ENCODE measurements around the gene SPAG6. TPM values are rescaled to one million over a fixed set of nuclear protein-coding genes. Genes with fewer than 3 reads are reported as not detected.
"Not testable (repeated sequence)": the region's sequence is repeated elsewhere in the genome, so short reads cannot be mapped to it uniquely, and the experiment has no call there.

SPAG6 gene
- polyA plus RNA-seq (ENCODE audit: insufficient read length) = 6.5 TPM

GRCh38 chr10:22345301-22346095, at the start of gene SPAG6:
Gene SPAG6 (plus strand): TSS chr10:22345496. CDS start chr10:22345612, 116 bp downstream.
- no peak for DNase-seq

DNA sequence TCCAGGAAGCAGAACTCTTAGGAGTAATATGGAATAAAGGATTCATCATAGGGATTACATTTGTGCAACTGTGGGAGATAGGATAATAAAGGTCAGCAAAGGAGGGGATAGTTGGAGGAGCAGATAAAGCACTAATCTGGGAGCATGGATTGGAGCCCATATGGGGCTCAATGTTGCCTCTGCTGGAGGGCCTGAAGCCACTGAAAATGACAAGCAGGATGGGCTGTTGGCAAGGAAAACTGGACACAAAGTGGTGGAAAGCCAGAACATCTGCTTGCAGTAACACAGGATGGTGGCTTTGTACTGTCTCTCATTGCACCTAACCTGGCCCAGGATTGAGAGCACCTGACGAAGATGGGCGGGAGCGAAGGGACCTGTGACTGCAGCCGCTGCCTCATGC, 44.1 kb upstream of the SPAG6 start:
- no peak for DNase-seq

DNA sequence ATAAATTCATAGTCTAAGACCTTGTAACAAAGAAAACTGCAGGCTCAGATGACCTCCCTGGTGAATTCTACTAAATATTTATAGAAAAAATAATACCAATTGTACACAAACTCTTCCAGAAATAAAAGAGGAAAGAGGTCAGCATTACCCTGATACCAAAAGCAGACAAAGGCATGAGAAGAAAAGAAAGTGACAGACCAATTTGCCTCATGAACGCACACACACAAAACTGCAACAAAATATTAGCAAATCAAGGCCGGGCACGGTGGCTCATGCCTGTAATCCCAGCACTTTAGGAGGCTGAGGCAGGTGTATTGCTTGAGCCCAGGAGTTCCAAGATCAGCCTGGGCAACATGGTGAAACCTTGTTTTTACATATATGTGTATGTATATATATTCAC, 41.8 kb upstream of the SPAG6 start:
- DNase-seq = no peak

GRCh38 chr10:22305721-22306120, 39.6 kb upstream of the SPAG6 start:
- no peak for DNase-seq

- no peak for DNase-seq
These were observed 36.9 kb upstream of the SPAG6 start for GRCh38 chr10:22308390-22308789.

DNA sequence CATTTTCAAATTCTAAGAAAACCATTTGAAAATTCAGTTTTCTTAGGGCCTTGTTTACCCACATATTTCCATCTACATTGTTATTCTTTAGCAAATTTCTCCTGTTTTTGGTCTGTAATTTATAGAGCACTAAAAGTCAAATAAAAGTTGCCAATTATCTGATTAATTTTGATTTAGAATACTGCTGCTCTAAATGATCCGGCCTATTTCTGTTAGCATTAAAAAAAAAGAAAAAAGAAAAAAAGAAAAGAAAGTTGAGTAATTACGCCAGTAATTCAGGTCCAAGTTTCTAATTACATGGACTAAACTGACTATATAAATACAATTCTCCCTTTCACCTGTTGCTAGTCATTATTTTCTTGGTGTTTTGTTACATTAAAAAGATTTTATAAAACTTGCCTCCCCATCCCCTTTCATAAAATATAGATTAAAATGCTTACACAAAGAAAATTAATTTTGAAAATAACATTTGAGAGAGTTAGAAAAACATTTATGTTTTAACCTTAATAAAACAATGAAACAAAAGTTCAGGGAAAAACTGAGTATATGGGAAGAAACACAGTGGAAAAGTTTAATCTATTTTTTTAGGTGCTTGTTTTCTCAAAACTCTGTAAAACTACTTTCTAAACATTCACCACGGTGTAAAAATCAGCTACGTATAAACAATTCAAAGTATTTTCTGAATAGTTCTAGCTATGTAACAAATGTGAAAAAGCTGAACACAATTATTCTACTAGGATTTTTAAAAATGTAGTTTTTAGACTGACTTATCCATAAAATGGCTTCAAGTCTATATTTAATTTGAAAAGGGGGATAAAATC, 35.9 kb upstream of the SPAG6 start:
- DNase-seq = no peak

GRCh38 chr10:22310012-22310411, 35.3 kb upstream of the SPAG6 start:
- DNase-seq = not testable (repeated sequence)

DNA sequence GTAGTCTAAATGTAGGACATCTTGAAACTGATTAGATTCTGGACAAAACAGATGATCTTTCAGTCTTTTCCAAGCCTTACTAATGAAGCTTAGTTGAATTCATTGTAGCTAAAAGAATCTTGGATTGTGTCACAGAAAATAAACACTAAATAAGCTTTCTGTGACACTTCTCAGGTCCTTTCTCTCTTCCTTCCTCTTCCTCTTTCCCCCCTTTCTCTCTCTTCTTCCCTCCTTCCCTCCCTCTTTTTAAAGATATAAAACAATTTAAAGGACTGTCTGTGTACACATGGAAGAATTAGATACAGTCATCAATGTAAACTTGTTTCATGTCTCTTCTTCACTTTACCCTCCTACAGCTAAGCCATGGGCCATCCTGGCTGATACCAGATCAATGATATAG, 34.4 kb upstream of the SPAG6 start:
- DNase-seq = no peak

DNA sequence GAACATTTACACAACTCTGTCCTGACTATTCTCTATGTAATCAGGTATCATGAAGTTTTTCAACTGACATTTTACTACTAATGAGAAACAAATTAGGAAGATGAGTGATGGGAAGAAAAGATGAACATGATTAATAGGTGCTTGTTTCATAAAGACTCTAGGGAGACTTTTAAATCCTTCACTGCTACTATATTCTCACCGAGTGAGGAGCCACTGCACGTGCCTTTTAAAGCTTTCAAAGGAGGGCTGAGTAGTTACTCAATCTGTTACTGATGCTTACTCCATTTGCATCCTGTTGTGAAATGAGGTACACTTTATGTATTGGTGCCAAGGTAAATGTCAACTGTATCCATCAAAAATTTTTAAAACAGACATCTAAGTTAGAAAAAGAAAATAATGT, 30.4 kb upstream of the SPAG6 start:
- DNase-seq = no peak

DNA sequence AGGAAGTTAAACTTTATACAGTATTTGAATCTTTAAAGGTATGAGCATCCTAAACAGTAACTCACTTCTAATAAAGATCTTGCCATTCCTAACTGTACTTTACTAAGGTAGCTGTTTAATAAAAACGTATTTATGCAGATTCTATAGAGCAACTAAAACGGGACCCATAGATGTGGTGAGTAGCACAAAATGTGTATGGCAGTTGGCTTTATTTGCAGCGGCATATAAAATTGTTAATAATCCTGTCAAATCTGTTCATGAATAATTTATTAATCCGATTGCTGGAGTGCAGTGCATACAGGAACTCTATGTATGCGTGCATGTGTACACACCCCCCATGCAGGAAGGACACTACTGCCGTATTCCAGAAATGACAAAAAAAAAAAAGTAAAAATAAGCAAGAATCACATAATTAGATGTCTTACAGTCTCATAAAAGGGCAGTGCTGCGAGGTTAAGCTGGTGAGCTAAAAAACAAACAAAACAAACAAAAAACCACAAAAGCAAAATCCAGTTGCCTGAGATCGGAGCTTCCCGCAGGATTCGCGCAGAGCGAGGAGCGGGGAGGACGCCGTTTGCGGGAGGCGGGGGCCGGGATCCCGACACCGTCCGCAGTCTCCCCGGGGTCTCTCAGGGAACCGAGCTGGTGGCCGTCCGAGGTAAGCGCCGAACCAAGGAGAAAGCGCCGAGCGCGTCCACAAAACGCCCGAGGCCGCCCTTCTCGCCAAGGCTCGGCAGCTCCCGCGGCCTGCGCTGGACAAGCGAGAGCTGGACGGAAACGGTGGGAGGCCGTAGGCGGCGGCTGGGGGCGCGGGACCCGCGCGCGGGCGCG, 29.6 kb upstream of the SPAG6 start:
- DNase-seq = no peak

GRCh38 chr10:22316286-22317075, 28.8 kb upstream of the SPAG6 start, which contains the start of gene COMMD3:
Gene COMMD3 (plus strand): TSS chr10:22316388. CDS start chr10:22316418, 30 bp downstream.
- peak; percentile 96 for DNase-seq

- no peak for DNase-seq
These were observed 28.3 kb upstream of the SPAG6 start for GRCh38 chr10:22317076-22317370.

GRCh38 chr10:22317771-22318565, 27.3 kb upstream of the SPAG6 start:
- no peak for DNase-seq

- no peak for DNase-seq
These were observed 26.5 kb upstream of the SPAG6 start for GRCh38 chr10:22318772-22319171.

DNA sequence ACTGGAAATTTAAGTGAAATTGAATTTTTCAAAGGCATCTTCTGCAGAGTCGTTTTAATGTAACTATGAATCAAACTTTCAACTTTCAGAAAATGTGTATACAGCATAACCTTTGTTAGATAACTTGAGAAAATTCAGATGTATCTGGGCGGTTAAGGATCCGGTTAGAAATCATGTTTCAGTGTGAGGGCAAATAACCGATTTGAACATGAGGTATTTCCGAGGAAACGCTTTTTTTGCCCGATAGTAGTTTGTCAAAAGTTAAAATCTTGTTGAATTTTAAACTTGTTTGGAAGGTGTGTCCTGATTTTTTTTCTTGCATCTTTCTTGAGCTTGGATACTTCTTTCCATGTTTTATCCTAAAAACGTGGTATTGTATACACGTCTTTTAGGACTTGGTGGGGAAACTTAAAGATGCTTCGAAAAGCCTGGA, 25.7 kb upstream of the SPAG6 start:
- DNase-seq = no peak

- DNase-seq = no peak
These were observed 25.2 kb upstream of the SPAG6 start for GRCh38 chr10:22319980-22320558.

- DNase-seq = peak; percentile 85
These were observed 24.6 kb upstream of the SPAG6 start, which contains the start of gene BMI1 for GRCh38 chr10:22320591-22321155. Gene BMI1 (plus strand): TSS chr10:22321099. CDS start chr10:22326450, 5,351 bp downstream.

GRCh38 chr10:22321156-22321923, 24.0 kb upstream of the SPAG6 start:
- DNase-seq = no peak

- no peak for DNase-seq
These were observed 23.2 kb upstream of the SPAG6 start for GRCh38 chr10:22321924-22322640.

All from hindlimb muscle (tissue), 1 donor.